B cell (primary cell): ENCODE results near the gene FLT1. TPM values are rescaled to one million over a fixed set of nuclear protein-coding genes. Genes with fewer than 3 reads are reported as not detected.
A peak's percentile ranks its signal among the peaks of the same experiment; 100 is the strongest.

Experiments
- ATAC-seq: fragments of 200-7000 bp; cut with Tn5 transposase; one replicate; pipeline ENCODE4 v1.10.0; 2021; ENCODE audit warnings: low read depth, mild to moderate bottlenecking, moderate number of reproducible peaks, moderate library complexity
- CTCF ChIA-PET: fragments of 350-600 bp; sonication (Branson Sonifier 250); formaldehyde crosslinking; loops from one replicate; lab custom pipeline; 2021; ENCODE audit warnings: antibody characterized with exemption, inconsistent platforms; lab: Charles Lee
- POLR2A ChIA-PET: fragments of 350-600 bp; sonication (Branson Sonifier 250); formaldehyde crosslinking; loops from one replicate; lab custom pipeline; 2021; ENCODE audit warnings: antibody characterized with exemption; lab: Charles Lee
- DNase-seq: peaks from one replicate; pipeline ENCODE4 v3.0.0; 2013
- H2AFZ ChIP-seq: 2 replicates; pipeline ENCODE4 v1.6.1; 2012; ENCODE audit warnings: mild to moderate bottlenecking, low read depth, low read length; ENCODE audit not compliant: insufficient read depth, poor library complexity, severe bottlenecking
- H3K27ac ChIP-seq, 2 donors: 1 replicate in 1 of 2; 2 replicates in 1 of 2; pipeline ENCODE4 v1.5.1; 2012 to 2013; ENCODE audit warnings: low read length in 2 of 2, mild to moderate bottlenecking in 2 of 2, moderate library complexity in 1 of 2
- H3K27me3 ChIP-seq, 4 experiments: fragments of 200-600 bp in 1 of 4; sonication (generic) in 1 of 4; replicated peaks in 1 of 4; 1 replicate in 2 of 4; 2 replicates in 2 of 4; pipeline versions ENCODE4 v1.6.1 to v1.7.0; 2013 to 2016; ENCODE audit warnings: low read length in 3 of 4, mild to moderate bottlenecking in 2 of 4, mixed read lengths in 1 of 4, moderate library complexity in 1 of 4; ENCODE audit not compliant: insufficient read depth in 4 of 4, control insufficient read depth in 3 of 4; ENCODE audit errors: control extremely low read depth in 1 of 4
- H3K36me3 ChIP-seq, 2 experiments: replicated peaks in 1 of 2; 1 replicate in 1 of 2; 2 replicates in 1 of 2; pipeline versions ENCODE4 v1.6.1 to v1.7.1; 2013; ENCODE audit warnings: low read length in 1 of 2; ENCODE audit not compliant: insufficient read depth in 2 of 2, control insufficient read depth in 1 of 2; ENCODE audit errors: control extremely low read depth in 1 of 2, extremely low read depth in 1 of 2
- H3K4me1 ChIP-seq, 2 donors: fragments of 200-600 bp in 1 of 2; sonication (generic) in 1 of 2; 1 replicate in 1 of 2; 2 replicates in 1 of 2; pipeline versions ENCODE4 v1.5.1 to v1.6.1; 2013 to 2017; ENCODE audit warnings: low read length in 2 of 2; ENCODE audit not compliant: control insufficient read depth in 2 of 2, insufficient read depth in 2 of 2
- H3K4me2 ChIP-seq: replicated peaks from 2 replicates; pipeline ENCODE3; 2012; ENCODE audit warnings: mild to moderate bottlenecking, low read depth, low read length; ENCODE audit not compliant: poor library complexity, severe bottlenecking
- H3K4me3 ChIP-seq, 5 experiments: fragments of 200-600 bp in 1 of 5; sonication (generic) in 1 of 5; 1 replicate in 3 of 5; 2 replicates in 2 of 5; pipeline versions ENCODE4 v1.5.1 to v1.7.0; 2011 to 2016; ENCODE audit warnings: low read length in 4 of 5, mild to moderate bottlenecking in 4 of 5, low read depth in 2 of 5, control low read depth in 1 of 5, moderate library complexity in 1 of 5; ENCODE audit not compliant: insufficient read depth in 1 of 5; ENCODE audit errors: control extremely low read depth in 1 of 5, extremely low read depth in 1 of 5
- H3K79me2 ChIP-seq: fragments of 200-600 bp; sonication (generic); one replicate; pipeline ENCODE4 v1.6.0; 2016; ENCODE audit warnings: low read length; ENCODE audit not compliant: control insufficient read depth, insufficient read depth
- H3K9ac ChIP-seq: fragments of 200-600 bp; sonication (generic); 2 replicates; pipeline ENCODE4 v1.6.1; 2017; ENCODE audit warnings: mild to moderate bottlenecking, low read length, moderate library complexity
- H3K9me3 ChIP-seq, 3 donors: one replicate each; pipeline versions ENCODE4 v1.6.1 to v1.7.1; 2013; ENCODE audit warnings: low read length in 2 of 3; ENCODE audit not compliant: control insufficient read depth in 2 of 3, insufficient read depth in 1 of 3; ENCODE audit errors: control extremely low read depth in 1 of 3
- H4K20me1 ChIP-seq: 2 replicates; pipeline ENCODE4 v1.6.0; 2012; ENCODE audit warnings: mild to moderate bottlenecking, low read length; ENCODE audit not compliant: insufficient read depth, control insufficient read depth, poor library complexity, severe bottlenecking
- H3K27ac Mint-ChIP-seq: one replicate; pipeline ENCODE4 v1.8.0; 2021; ENCODE audit warnings: mixed read lengths
- H3K27me3 Mint-ChIP-seq: one replicate; pipeline ENCODE4 v1.8.0; 2021; ENCODE audit warnings: mixed read lengths
- H3K4me1 Mint-ChIP-seq: one replicate; pipeline ENCODE4 v1.8.0; 2021; ENCODE audit warnings: mixed read lengths
- H3K4me3 Mint-ChIP-seq: one replicate; pipeline ENCODE4 v1.8.0; 2021; ENCODE audit warnings: mixed read lengths
- H3K9me3 Mint-ChIP-seq: one replicate; pipeline ENCODE4 v1.8.0; 2022; ENCODE audit warnings: mixed read lengths; ENCODE audit not compliant: insufficient read depth
- EZH2 ChIP-seq: IDR thresholded peaks from 2 replicates; pipeline ENCODE4 v1.6.1; 2012; ENCODE audit warnings: borderline replicate concordance, low read depth, mild to moderate bottlenecking, moderate library complexity, low read length; ENCODE audit not compliant: insufficient read depth, poor library complexity, severe bottlenecking
- WGBS: methylation state at CpG from one replicate; pipeline ENCODE4 v1.1.5; 2013; ENCODE audit warnings: missing lambda C conversion rate; ENCODE audit not compliant: insufficient coverage; 5-methylcytosine and 5-hydroxymethylcytosine counted together
- intact Hi-C: fragments of 100-400 bp; cut with micrococcal nuclease; formaldehyde crosslinking; loops from one replicate; pipeline ENCODE4 v1.10.0; 2022
- polyA plus RNA-seq: library from polyadenylated mRNA; depleted of rRNA; stranded (reverse); fragments of >200 nt; gene quantifications from 2 replicates; pipeline ENCODE4 v1.2.3, GENCODE V29; 2012
- total RNA-seq, 2 donors: library from RNA; stranded (reverse); fragments of 120-200 nt in 1 of 2; gene quantifications; 1 replicate in 1 of 2; 2 replicates in 1 of 2; pipeline versions ENCODE4 v1.2.3 to v1.2.4, GENCODE V29; 2013 to 2022
- TF ChIP-seq, protein P1 (sequence below): fragments of 200-600 bp; IDR thresholded peaks from one replicate; pipeline ENCODE4 v1.8.0; 2022; ENCODE audit warnings: antibody characterized with exemption, mild to moderate bottlenecking

Gene FLT1
- total and polyA plus RNA-seq, 2 donors (not counting 1 experiment from before 2014, with no cell fraction given): 1.1 to 1.2 TPM

- intact Hi-C loops: no loop called here
- WGBS: no CpG with 5 or more reads among the region's 4 CpGs
- H3K9me3 Mint-ChIP-seq: no peaks in the 10 kb centered on the region
- TF ChIP-seq, protein P1, sequence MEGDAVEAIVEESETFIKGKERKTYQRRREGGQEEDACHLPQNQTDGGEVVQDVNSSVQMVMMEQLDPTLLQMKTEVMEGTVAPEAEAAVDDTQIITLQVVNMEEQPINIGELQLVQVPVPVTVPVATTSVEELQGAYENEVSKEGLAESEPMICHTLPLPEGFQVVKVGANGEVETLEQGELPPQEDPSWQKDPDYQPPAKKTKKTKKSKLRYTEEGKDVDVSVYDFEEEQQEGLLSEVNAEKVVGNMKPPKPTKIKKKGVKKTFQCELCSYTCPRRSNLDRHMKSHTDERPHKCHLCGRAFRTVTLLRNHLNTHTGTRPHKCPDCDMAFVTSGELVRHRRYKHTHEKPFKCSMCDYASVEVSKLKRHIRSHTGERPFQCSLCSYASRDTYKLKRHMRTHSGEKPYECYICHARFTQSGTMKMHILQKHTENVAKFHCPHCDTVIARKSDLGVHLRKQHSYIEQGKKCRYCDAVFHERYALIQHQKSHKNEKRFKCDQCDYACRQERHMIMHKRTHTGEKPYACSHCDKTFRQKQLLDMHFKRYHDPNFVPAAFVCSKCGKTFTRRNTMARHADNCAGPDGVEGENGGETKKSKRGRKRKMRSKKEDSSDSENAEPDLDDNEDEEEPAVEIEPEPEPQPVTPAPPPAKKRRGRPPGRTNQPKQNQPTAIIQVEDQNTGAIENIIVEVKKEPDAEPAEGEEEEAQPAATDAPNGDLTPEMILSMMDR: no peak
- TF ChIP-seq EZH2: no peak
- H4K20me1 ChIP-seq: no peaks in the 10 kb centered on the region
- no peak overlapping the region for H2AFZ ChIP-seq
- H3K4me1 Mint-ChIP-seq: peaks cover 30% of the 10 kb centered on the region
- H3K27me3 ChIP-seq: no peaks in the 10 kb centered on the region
- POLR2A ChIA-PET: no interaction called here
- H3K27me3 Mint-ChIP-seq: no peaks in the 10 kb centered on the region
- no peaks in the 10 kb centered on the region for H3K79me2 ChIP-seq
- no peak overlapping the region for H3K4me3 ChIP-seq
- H3K4me3 Mint-ChIP-seq: no peak overlapping the region
- ATAC-seq (no peak), DNase-seq (peak; percentile 7)
- no peaks in the 10 kb centered on the region for H3K36me3 ChIP-seq
- H3K27ac ChIP-seq: no peak overlapping the region
- no peak overlapping the region for H3K9ac ChIP-seq
- CTCF ChIA-PET: interaction anchor here (0.6 kb wide), 1 partner anchor 141 kb away, joined by 3 read pairs; no protein-coding TSS in a partner anchor
- peaks cover 27 to 33% of the 10 kb centered on the region in 2 donors for H3K4me1 ChIP-seq
- no peaks in the 10 kb centered on the region for H3K9me3 ChIP-seq
- H3K27ac Mint-ChIP-seq: no peak overlapping the region
- H3K4me2 ChIP-seq: no peak overlapping the region
Measured at GRCh38 chr13:28357911-28358433, 137.0 kb downstream of the FLT1 start.

- H3K4me1 Mint-ChIP-seq: peaks cover 32% of the 10 kb centered on the region
- peaks cover 32 to 36% of the 10 kb centered on the region in 2 donors for H3K4me1 ChIP-seq
- no peaks in the 10 kb centered on the region for H4K20me1 ChIP-seq
- H3K4me3 Mint-ChIP-seq: no peak overlapping the region
- no peak overlapping the region for H3K4me2 ChIP-seq
- DNase-seq (no peak), ATAC-seq (no peak)
- no peak overlapping the region for H3K27ac Mint-ChIP-seq
- intact Hi-C loops: no loop called here
- CTCF ChIA-PET: interaction anchor here (0.6 kb wide), 1 partner anchor 142 kb away, joined by 3 read pairs; no protein-coding TSS in a partner anchor
- no peak overlapping the region for H3K4me3 ChIP-seq
- no peaks in the 10 kb centered on the region for H3K9me3 Mint-ChIP-seq
- no peaks in the 10 kb centered on the region for H3K27me3 ChIP-seq
- H2AFZ ChIP-seq: no peak overlapping the region
- H3K27ac ChIP-seq: no peak overlapping the region
- no peaks in the 10 kb centered on the region for H3K36me3 ChIP-seq
- 98% methylated on average over 5 of the region's 8 CpGs for WGBS
- no peaks in the 10 kb centered on the region for H3K79me2 ChIP-seq
- POLR2A ChIA-PET: no interaction called here
- H3K27me3 Mint-ChIP-seq: no peaks in the 10 kb centered on the region
- TF ChIP-seq EZH2: no peak
- TF ChIP-seq, protein P1: no peak
- no peak overlapping the region for H3K9ac ChIP-seq
- no peaks in the 10 kb centered on the region for H3K9me3 ChIP-seq
Measured at GRCh38 chr13:28357247-28357825, 137.6 kb downstream of the FLT1 start.
